Esophagus muscularis mucosa (tissue), 4 donors: ENCODE measurements around the gene SLC17A9.
A peak's percentile ranks its signal among the peaks of the same experiment; 100 is the strongest.

Experiments used
- CTCF ChIP-seq, 3 experiments: fragments of 200-600 bp in 2 of 3; fragments of 450-650 bp in 1 of 3; sonication (generic) in 2 of 3; IDR thresholded peaks; one replicate each; pipeline ENCODE4 v1.5.1; 2017 to 2019; ENCODE audit warnings: antibody characterized with exemption in 3 of 3, mild to moderate bottlenecking in 2 of 3, moderate library complexity in 1 of 3
- EP300 ChIP-seq: sonication (generic); formaldehyde crosslinking; IDR thresholded peaks from one replicate; pipeline ENCODE4 v1.6.1; 2017; ENCODE audit warnings: antibody characterized with exemption
- POLR2A ChIP-seq: fragments of 450-650 bp; IDR thresholded peaks from one replicate; pipeline ENCODE4 v1.6.1; 2017; ENCODE audit warnings: antibody characterized with exemption, moderate library complexity, mild to moderate bottlenecking, low read depth
- POLR2AphosphoS5 ChIP-seq, 2 donors: sonication (generic); formaldehyde crosslinking; IDR thresholded peaks; one replicate each; pipeline ENCODE4 v1.6.1; 2017; ENCODE audit warnings: antibody characterized with exemption in 2 of 2

- peak; percentile 94 to 95 (median 94) for TF ChIP-seq CTCF (IDR thresholded peaks at IDR 0.05)
- peak in 1 of 2 donors; percentile 29 for TF ChIP-seq POLR2AphosphoS5 (IDR thresholded peaks at IDR 0.05)
- TF ChIP-seq EP300: no peak
- no peak for TF ChIP-seq POLR2A
Observed at GRCh38 chr20:63009045-63009961, 56.8 kb downstream of the SLC17A9 start.
